ENCODE measurements around the gene ZBTB40.

The ZBTB40 gene

DNA sequence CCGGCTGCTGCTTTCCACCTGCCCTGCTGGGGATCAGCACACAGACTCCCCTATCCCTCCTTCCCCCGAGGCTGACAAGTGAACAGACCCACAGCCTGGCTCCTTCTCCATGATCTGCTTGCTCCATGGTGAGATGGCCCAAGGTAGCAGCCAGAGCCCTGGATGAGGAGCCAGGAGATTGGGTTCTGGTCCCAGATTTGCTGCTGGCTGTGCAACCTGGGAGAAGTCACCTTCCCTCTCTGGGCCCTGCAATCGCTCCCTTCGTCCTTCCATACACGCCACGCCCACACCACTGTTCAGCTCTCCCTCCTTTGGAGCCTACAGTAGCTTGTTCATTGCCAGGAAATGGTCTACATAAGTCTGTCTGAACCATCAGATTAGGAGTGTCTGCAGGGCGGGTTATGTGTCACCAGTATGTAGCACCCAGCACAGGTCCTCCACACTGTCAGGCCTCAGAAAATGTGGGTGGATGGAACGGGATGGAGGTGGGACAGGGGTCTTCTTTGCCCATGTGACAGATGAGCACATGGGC is 102.4 kb downstream of the ZBTB40 start:
- in situ Hi-C loops (cut with MboI; ENCODE audit: low pct_unique_long_range_greater_than_20kb, low sequenced_read_pairs, unreplicated experiment), result no loop called here
- no peak for DNase-seq (ENCODE audit: low spot score)
- TF ChIP-seq, protein P1, sequence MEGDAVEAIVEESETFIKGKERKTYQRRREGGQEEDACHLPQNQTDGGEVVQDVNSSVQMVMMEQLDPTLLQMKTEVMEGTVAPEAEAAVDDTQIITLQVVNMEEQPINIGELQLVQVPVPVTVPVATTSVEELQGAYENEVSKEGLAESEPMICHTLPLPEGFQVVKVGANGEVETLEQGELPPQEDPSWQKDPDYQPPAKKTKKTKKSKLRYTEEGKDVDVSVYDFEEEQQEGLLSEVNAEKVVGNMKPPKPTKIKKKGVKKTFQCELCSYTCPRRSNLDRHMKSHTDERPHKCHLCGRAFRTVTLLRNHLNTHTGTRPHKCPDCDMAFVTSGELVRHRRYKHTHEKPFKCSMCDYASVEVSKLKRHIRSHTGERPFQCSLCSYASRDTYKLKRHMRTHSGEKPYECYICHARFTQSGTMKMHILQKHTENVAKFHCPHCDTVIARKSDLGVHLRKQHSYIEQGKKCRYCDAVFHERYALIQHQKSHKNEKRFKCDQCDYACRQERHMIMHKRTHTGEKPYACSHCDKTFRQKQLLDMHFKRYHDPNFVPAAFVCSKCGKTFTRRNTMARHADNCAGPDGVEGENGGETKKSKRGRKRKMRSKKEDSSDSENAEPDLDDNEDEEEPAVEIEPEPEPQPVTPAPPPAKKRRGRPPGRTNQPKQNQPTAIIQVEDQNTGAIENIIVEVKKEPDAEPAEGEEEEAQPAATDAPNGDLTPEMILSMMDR (IDR thresholded peaks at IDR 0.05; ENCODE audit: extremely low read depth, insufficient read depth, missing control alignments), result no peak

GRCh38 chr1:22555371-22555656 is 103.7 kb downstream of the ZBTB40 start:
- TF ChIP-seq, protein P1 (IDR thresholded peaks at IDR 0.05; ENCODE audit: extremely low read depth, insufficient read depth, missing control alignments), result no peak

GRCh38 chr1:22556391-22557104 is 104.9 kb downstream of the ZBTB40 start:
- DNase-seq (ENCODE audit: low spot score), result no peak

More at GRCh38 chr1:22555371-22555656, 103.7 kb downstream of the ZBTB40 start:
- in situ Hi-C loops (cut with MboI; ENCODE audit: low pct_unique_long_range_greater_than_20kb, low sequenced_read_pairs, unreplicated experiment), result no loop called here
- DNase-seq (ENCODE audit: low spot score), result no peak

DNA sequence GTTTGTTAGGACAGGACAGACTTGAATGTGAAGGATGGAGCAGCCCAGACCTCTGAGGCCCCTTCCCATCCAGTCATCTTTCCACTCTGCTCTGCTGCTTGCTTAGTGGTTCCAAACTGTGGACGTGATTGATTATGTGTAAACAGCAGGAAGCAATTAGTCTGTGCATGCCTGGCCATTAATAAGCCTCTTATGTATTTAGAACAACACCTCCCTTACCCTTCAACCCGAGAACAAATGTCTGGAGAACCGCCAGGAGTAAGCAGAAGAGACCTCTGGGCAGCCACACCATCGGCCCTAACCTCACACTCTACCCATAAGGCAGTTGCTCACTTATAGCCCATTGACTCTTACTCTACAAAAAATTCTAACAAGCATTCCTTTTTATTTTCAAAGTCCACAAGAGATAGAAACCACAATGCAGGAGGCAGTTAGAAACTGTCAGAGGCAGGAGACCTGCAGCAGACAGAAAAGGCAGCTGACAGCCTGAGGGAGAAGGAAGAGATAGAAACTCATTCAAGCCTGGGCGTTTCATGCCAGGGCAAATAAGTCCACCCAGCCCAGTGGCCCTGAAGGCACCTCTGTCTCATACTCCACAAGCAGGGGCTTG is 105.8 kb downstream of the ZBTB40 start:
- in situ Hi-C loops (cut with MboI; ENCODE audit: low pct_unique_long_range_greater_than_20kb, low sequenced_read_pairs, unreplicated experiment), result no loop called here
- TF ChIP-seq, protein P1 (IDR thresholded peaks at IDR 0.05; ENCODE audit: extremely low read depth, insufficient read depth, missing control alignments), result no peak
- no peak for DNase-seq (ENCODE audit: low spot score)

More at GRCh38 chr1:22556391-22557104, 104.9 kb downstream of the ZBTB40 start:
- in situ Hi-C loops (cut with MboI; ENCODE audit: low pct_unique_long_range_greater_than_20kb, low sequenced_read_pairs, unreplicated experiment), result no loop called here
- TF ChIP-seq, protein P1 (IDR thresholded peaks at IDR 0.05; ENCODE audit: extremely low read depth, insufficient read depth, missing control alignments), result no peak

GRCh38 chr1:22562584-22563583 is 111.2 kb downstream of the ZBTB40 start, which contains the start of gene EPHA8:
EPHA8 (plus strand) TSS chr1:22563489; CDS start chr1:22563636, 147 bp downstream.
- DNase-seq (ENCODE audit: low spot score), result no peak
- TF ChIP-seq, protein P1 (IDR thresholded peaks at IDR 0.05; ENCODE audit: extremely low read depth, insufficient read depth, missing control alignments), result no peak
- in situ Hi-C loops (cut with MboI; ENCODE audit: low pct_unique_long_range_greater_than_20kb, low sequenced_read_pairs, unreplicated experiment), result no loop called here

All from GM13977 (cell line).